Measurements from ENCODE around the gene TMBIM4. TPM values are rescaled to one million over a fixed set of nuclear protein-coding genes. Genes with fewer than 3 reads are reported as not detected.

The TMBIM4 gene
- total RNA-seq, 4 donors from 2014 or later: 186 to 322 (median 242) TPM

- 79 to 83% methylated on average over 2 of the region's 2 CpGs for WGBS, 2 donors
- DNase-seq: no peak
- intact Hi-C loops (cut with DNase I): loop anchor here (10.0 kb wide), 1 partner anchor 1191 kb away; no protein-coding TSS in a partner anchor
- H3K4me1 ChIP-seq: no peaks in the 10 kb centered on the region
- H3K27me3 ChIP-seq: no peaks in the 10 kb centered on the region
- H3K36me3 ChIP-seq: no peaks in the 10 kb centered on the region
- H3K27ac ChIP-seq: no peak overlapping the region
- TF ChIP-seq CTCF (IDR thresholded peaks at IDR 0.05): no peak
- TF ChIP-seq POLR2A (IDR thresholded peaks at IDR 0.05): no peak
- no peak overlapping the region for H3K4me3 ChIP-seq (replicated peaks in 1 of 3)
- no peaks in the 10 kb centered on the region for H3K9me3 ChIP-seq
Measured at GRCh38 chr12:66085998-66086397, 83.8 kb downstream of the TMBIM4 start.

Other genes with a start within 250 kb of the TMBIM4 start
- gene LLPH, start 39.2 kb downstream of the TMBIM4 start, total RNA-seq: 10 to 100 TPM in 1 of 4 donors, 1 to 10 TPM in 3; 4.5 to 15.0 (median 6.3) TPM
- gene IRAK3, start 19.2 kb upstream of the TMBIM4 start, total RNA-seq: 10 to 100 TPM in 3 of 4 donors, 1 to 10 TPM in 1; 8.0 to 26.6 (median 17.6) TPM
- 1 to 10 TPM; 5.1 to 6.6 (median 5.9) TPM for gene HELB, start 132.5 kb upstream of the TMBIM4 start, total RNA-seq

Measured in thyroid gland (tissue), 4 donors.